Sigmoid colon (tissue), 7 donors: ENCODE results near the gene SIRT2. TPM values are rescaled to one million over a fixed set of nuclear protein-coding genes. Genes with fewer than 3 reads are reported as not detected.

ENCODE experiments used
- DNase-seq: peaks from one replicate; pipeline ENCODE4 v3.0.0-alpha.2; 2019
- H3K27ac ChIP-seq, 4 donors: fragments of 200-600 bp; sonication (generic); one replicate each; pipeline ENCODE4 v1.5.1; 2016 to 2019; ENCODE audit warnings: mild to moderate bottlenecking in 1 of 4
- H3K27me3 ChIP-seq, 3 donors: fragments of 200-600 bp; sonication (generic); one replicate each; pipeline ENCODE4 v1.5.1; 2019; ENCODE audit warnings: mild to moderate bottlenecking in 1 of 3
- H3K36me3 ChIP-seq, 4 donors: fragments of 200-600 bp; sonication (generic); one replicate each; pipeline ENCODE4 v1.5.1; 2016 to 2019
- H3K4me1 ChIP-seq, 4 donors: fragments of 200-600 bp; sonication (generic); one replicate each; pipeline ENCODE4 v1.5.1; 2017 to 2019
- H3K4me3 ChIP-seq, 4 donors: fragments of 200-600 bp; sonication (generic); one replicate each; pipeline ENCODE4 v1.5.1; 2017 to 2019; ENCODE audit warnings: mild to moderate bottlenecking in 2 of 4, moderate library complexity in 1 of 4
- H3K9me3 ChIP-seq, 4 donors: fragments of 200-600 bp in 3 of 4; sonication (generic) in 3 of 4; one replicate each; pipeline versions ENCODE4 v1.5.1 to v1.6.1; 2013 to 2019
- EP300 ChIP-seq, 4 donors: sonication (generic); formaldehyde crosslinking; IDR thresholded peaks; one replicate each; pipeline ENCODE4 v1.6.1; 2017; ENCODE audit warnings: antibody characterized with exemption in 4 of 4
- POLR2A ChIP-seq, 2 donors: fragments of 450-650 bp; IDR thresholded peaks; one replicate each; pipeline ENCODE4 v1.6.1; 2016; ENCODE audit warnings: antibody characterized with exemption in 2 of 2, mild to moderate bottlenecking in 2 of 2, moderate library complexity in 2 of 2
- POLR2AphosphoS5 ChIP-seq, 4 donors: sonication (generic); formaldehyde crosslinking; IDR thresholded peaks; one replicate each; pipeline ENCODE4 v1.6.1; 2017; ENCODE audit warnings: antibody characterized with exemption in 4 of 4
- WGBS, 2 donors: extraction: QIAGEN DNeasy Blood & Tissue Kit; methylation state at CpG; one replicate each; pipeline ENCODE4 v1.1.7; 2013; 5-methylcytosine and 5-hydroxymethylcytosine counted together
- intact Hi-C: fragments of 100-400 bp; cut with DNase I; formaldehyde crosslinking; loops from one replicate; pipeline ENCODE4 v1.15.1; 2023
- polyA plus RNA-seq, 3 donors: library from polyadenylated mRNA; stranded (reverse); fragments of 200-250 nt; gene quantifications; one replicate each; pipeline ENCODE4 v1.2.3, GENCODE V29; 2013
- total RNA-seq, 4 donors: library from RNA; depleted of rRNA; stranded (reverse); fragments of >200 nt; gene quantifications; one replicate each; pipeline ENCODE4 v1.1.0, GENCODE V29; 2016
- TF ChIP-seq, protein P1 (sequence below), 4 experiments: fragments of 450-650 bp in 3 of 4; fragments of 200-600 bp in 1 of 4; IDR thresholded peaks; one replicate each; pipeline ENCODE4 v1.5.1; 2016 to 2019; ENCODE audit warnings: antibody characterized with exemption in 4 of 4, mild to moderate bottlenecking in 3 of 4, moderate library complexity in 2 of 4
- donor health status: healthy with polysubstance abuse.
- donor health status: Bipolar disorder and iron deficiency.
- donor health status: healthy.

SIRT2 gene
- total and polyA plus RNA-seq, 7 donors: 36.2 to 92.7 (median 65.5) TPM

DNA sequence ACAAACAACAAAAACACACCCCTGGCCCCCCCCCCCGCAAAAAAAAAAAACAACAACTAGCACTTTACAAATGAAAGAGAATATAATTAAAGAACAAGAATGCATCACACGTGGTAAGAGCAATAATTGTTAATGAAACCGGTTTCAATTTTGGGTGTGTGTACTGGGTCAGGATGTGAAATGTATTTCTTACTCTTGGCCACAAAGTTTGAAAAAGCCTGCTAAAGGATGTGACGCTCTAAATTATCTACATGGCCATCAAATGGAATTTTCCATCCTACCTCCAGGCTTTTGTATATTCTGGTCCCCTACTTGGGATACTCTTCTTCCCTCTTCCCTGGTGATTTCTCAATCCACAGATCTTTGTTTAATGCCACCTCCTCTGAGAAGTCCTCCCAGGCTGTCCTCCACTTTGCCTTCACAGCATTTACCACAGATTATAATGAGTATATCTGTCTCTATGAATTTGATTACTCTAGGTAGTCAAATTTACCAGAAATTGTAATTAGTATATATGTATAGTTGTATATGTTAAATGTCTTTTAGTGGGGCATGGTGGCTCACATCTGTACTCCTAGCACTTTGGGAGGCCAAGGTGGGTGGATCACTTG lies 29.1 kb upstream of the SIRT2 start:
- H3K27ac ChIP-seq: no peak overlapping the region
- DNase-seq: no peak
- H3K4me1 ChIP-seq: peaks cover 0 to 27% (median 21%) of the 10 kb centered on the region in 4 donors
- intact Hi-C loops: no loop called here
- WGBS, 2 donors: 77 to 86% methylated on average over 4 of the region's 4 CpGs
- H3K9me3 ChIP-seq: no peaks in the 10 kb centered on the region
- TF ChIP-seq POLR2AphosphoS5 (IDR thresholded peaks at IDR 0.05): no peak
- TF ChIP-seq EP300 (IDR thresholded peaks at IDR 0.05): no peak
- TF ChIP-seq, protein P1, sequence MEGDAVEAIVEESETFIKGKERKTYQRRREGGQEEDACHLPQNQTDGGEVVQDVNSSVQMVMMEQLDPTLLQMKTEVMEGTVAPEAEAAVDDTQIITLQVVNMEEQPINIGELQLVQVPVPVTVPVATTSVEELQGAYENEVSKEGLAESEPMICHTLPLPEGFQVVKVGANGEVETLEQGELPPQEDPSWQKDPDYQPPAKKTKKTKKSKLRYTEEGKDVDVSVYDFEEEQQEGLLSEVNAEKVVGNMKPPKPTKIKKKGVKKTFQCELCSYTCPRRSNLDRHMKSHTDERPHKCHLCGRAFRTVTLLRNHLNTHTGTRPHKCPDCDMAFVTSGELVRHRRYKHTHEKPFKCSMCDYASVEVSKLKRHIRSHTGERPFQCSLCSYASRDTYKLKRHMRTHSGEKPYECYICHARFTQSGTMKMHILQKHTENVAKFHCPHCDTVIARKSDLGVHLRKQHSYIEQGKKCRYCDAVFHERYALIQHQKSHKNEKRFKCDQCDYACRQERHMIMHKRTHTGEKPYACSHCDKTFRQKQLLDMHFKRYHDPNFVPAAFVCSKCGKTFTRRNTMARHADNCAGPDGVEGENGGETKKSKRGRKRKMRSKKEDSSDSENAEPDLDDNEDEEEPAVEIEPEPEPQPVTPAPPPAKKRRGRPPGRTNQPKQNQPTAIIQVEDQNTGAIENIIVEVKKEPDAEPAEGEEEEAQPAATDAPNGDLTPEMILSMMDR (IDR thresholded peaks at IDR 0.05): no peak
- no peak for TF ChIP-seq POLR2A (IDR thresholded peaks at IDR 0.05)
- peaks cover 0 to 42% (median 15%) of the 10 kb centered on the region in 4 donors for H3K36me3 ChIP-seq
- no peak overlapping the region for H3K4me3 ChIP-seq
- no peaks in the 10 kb centered on the region for H3K27me3 ChIP-seq

DNA sequence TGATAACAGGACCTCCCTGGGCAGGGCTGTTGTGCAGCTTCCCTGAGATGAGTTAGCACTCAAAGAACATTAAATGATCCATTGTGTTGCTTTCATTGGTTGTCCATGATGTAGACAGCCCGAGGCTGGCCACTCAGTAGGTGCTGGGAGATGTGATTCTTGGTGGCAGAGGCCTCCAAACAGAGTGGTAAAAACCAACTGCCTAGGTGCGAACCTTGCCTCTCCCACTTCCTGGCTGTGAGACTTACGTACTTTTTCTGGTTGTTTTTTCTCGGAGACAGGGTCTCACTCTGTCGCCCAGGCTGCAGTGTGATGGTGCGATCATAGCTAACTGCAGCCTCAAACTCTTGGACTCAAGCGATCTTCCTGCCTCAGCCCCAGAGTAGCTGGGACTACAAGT lies 25.0 kb upstream of the SIRT2 start:
- TF ChIP-seq POLR2A (IDR thresholded peaks at IDR 0.05): no peak
- TF ChIP-seq EP300 (IDR thresholded peaks at IDR 0.05): no peak
- TF ChIP-seq, protein P1 (IDR thresholded peaks at IDR 0.05): no peak
- no peak for TF ChIP-seq POLR2AphosphoS5 (IDR thresholded peaks at IDR 0.05)
- WGBS, 2 donors: 93 to 97% methylated on average over 7 of the region's 7 CpGs
- H3K4me3 ChIP-seq: no peak overlapping the region
- H3K36me3 ChIP-seq: peaks cover 0 to 43% (median 7%) of the 10 kb centered on the region in 4 donors
- intact Hi-C loops: no loop called here
- peaks cover 0 to 1% (median 0%) of the 10 kb centered on the region in 4 donors for H3K4me1 ChIP-seq
- no peaks in the 10 kb centered on the region for H3K9me3 ChIP-seq
- no peaks in the 10 kb centered on the region for H3K27me3 ChIP-seq
- H3K27ac ChIP-seq: no peak overlapping the region
- no peak for DNase-seq

DNA sequence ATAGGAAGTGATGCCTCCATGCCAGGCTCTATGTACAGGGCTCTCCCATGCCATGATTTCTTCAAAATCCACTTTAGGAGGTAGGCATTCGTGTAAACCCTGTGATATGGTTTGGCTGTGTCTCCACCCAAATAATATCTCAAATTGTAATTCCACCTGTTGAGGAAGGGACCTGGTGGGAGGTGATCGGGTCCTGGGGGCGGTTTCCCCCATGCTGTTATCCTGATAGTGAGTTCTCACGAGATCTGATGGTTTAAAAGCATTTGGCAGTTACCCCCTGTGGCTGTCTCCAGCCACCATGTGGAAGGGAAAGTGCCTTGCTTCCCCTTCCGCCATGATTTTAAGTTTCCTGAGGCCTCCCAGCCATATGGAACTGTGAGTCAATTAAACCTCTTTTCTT lies 23.1 kb upstream of the SIRT2 start:
- intact Hi-C loops: no loop called here
- Histone ChIP-seq H3K27ac (no peak overlapping the region), H3K27me3 (no peaks in the 10 kb centered on the region), H3K4me1 (no peaks in the 10 kb centered on the region), H3K4me3 (no peak overlapping the region), H3K36me3 (peaks cover 0 to 43% (median 7%) of the 10 kb centered on the region in 4 donors), H3K9me3 (no peaks in the 10 kb centered on the region)
- no peak for DNase-seq
- WGBS, 2 donors: 96 to 98% methylated on average over 5 of the region's 5 CpGs
- TF ChIP-seq, protein P1 (IDR thresholded peaks at IDR 0.05): no peak
- no peak for TF ChIP-seq POLR2A (IDR thresholded peaks at IDR 0.05)
- TF ChIP-seq POLR2AphosphoS5 (IDR thresholded peaks at IDR 0.05): no peak
- TF ChIP-seq EP300 (IDR thresholded peaks at IDR 0.05): no peak

DNA sequence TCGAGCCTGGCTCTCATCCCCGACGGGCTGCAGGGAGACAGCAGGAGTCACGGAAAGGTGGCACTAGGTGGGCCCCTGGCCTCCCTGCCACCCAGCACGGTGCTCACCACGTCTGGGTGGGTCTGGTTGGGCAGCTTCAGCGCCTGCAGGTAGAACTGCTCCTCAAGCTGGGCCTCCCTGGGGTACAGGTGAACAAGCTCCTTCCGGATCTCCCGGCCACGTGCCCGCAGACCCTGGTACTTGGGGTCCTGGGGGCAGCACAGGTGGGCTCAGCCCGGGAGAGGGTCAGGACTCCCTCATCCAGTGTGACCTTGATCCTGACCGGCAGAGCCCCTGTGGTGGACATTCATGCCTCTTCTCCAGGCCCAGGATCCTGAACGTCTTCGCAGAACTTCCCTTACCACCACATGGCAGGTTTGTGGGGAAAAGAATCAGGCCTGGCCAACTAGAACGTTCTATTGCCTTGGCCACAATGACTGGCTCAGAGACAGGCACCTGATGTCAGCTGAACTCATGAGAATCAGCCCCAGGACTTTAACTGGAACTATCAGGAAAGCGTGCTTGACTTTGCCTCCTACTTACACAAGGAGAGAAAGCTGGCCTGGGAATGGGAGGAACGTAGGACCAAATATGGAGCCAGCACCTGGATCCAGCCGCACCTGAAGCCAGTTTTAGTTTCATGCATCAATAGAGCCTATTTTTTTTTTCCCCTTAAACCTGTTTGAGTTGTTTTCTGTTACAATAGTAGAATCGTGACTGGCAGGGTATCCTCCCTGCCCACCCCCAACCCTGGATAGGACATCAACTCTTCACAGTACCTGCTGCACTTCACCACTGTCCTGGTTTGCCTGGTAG lies 22.2 kb upstream of the SIRT2 start:
- TF ChIP-seq POLR2A (IDR thresholded peaks at IDR 0.05): no peak
- TF ChIP-seq, protein P1 (IDR thresholded peaks at IDR 0.05): no peak
- TF ChIP-seq EP300 (IDR thresholded peaks at IDR 0.05): no peak
- no peak for TF ChIP-seq POLR2AphosphoS5 (IDR thresholded peaks at IDR 0.05)
- Histone ChIP-seq H3K27ac (no peak overlapping the region), H3K4me3 (no peak overlapping the region), H3K27me3 (no peaks in the 10 kb centered on the region), H3K9me3 (no peaks in the 10 kb centered on the region), H3K4me1 (no peaks in the 10 kb centered on the region), H3K36me3 (peaks cover 0 to 43% (median 7%) of the 10 kb centered on the region in 4 donors)
- DNase-seq: no peak
- intact Hi-C loops: no loop called here
- WGBS, 2 donors: 93 to 96% methylated on average over 20 of the region's 20 CpGs
